ENCODE results near the gene ITGAV. TPM values are rescaled to one million over a fixed set of nuclear protein-coding genes. Genes with fewer than 3 reads are reported as not detected.

The ITGAV gene
- total and polyA plus RNA-seq, 4 donors: 6.6 to 31.3 (median 12.0) TPM

DNA sequence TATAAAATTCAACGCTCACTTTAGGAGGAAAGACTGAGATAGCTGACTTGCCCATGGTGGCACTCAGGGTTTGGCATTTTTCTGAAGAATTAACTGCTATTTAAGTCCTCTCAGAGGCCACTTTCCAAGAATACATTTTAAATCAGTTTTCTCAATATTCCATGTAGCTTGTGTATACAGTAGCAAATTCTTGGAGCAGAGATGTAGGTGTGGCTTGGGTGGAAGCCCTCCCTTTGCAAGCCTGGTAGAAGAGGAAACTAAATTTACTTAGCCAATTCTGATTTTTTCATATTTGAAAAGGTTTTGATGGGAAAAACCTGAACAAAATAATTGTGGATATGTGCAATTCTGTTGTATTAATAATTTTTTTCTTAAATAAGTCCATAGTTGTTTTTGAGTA lies 14.0 kb upstream of the ITGAV start:
- Histone ChIP-seq H3K9me3 (ENCODE audit: control insufficient read depth in 4 of 4, low read length in 3 of 4) (no peaks in the 10 kb centered on the region), H3K27me3 (ENCODE audit: control insufficient read depth in 4 of 4, insufficient read depth in 4 of 4, low read length in 3 of 4) (no peaks in the 10 kb centered on the region), H3K4me1 (ENCODE audit: control insufficient read depth in 4 of 4, insufficient read depth in 4 of 4, low read length in 3 of 4) (no peaks in the 10 kb centered on the region), H3K36me3 (ENCODE audit: control insufficient read depth in 4 of 4, insufficient read depth in 3 of 4, low read depth in 1 of 4, low read length in 3 of 4) (no peaks in the 10 kb centered on the region), H3K27ac (ENCODE audit: low read depth in 1 of 2, low read length in 2 of 2) (no peak overlapping the region), H3K4me3 (ENCODE audit: low read depth in 1 of 3, low read length in 3 of 3) (no peak overlapping the region), H3K9ac (ENCODE audit: low read depth in 1 of 2, low read length in 2 of 2) (no peak overlapping the region)
- WGBS: 95% methylated on average over 1 of the region's 1 CpG
- TF ChIP-seq, protein P1, sequence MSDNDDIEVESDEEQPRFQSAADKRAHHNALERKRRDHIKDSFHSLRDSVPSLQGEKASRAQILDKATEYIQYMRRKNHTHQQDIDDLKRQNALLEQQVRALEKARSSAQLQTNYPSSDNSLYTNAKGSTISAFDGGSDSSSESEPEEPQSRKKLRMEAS (IDR thresholded peaks at IDR 0.05): no peak
- TF ChIP-seq HNF4A (conservative IDR thresholded peaks at IDR 0.05) (no peak), FOXA1 (IDR thresholded peaks at IDR 0.05) (no peak), FOXA2 (IDR thresholded peaks at IDR 0.05) (no peak), TAF1 (conservative IDR thresholded peaks at IDR 0.05) (no peak)
- TF ChIP-seq, protein P2, sequence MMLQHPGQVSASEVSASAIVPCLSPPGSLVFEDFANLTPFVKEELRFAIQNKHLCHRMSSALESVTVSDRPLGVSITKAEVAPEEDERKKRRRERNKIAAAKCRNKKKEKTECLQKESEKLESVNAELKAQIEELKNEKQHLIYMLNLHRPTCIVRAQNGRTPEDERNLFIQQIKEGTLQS (IDR thresholded peaks at IDR 0.05): no peak
- DNase-seq (ENCODE audit: low spot score): no peak

DNA sequence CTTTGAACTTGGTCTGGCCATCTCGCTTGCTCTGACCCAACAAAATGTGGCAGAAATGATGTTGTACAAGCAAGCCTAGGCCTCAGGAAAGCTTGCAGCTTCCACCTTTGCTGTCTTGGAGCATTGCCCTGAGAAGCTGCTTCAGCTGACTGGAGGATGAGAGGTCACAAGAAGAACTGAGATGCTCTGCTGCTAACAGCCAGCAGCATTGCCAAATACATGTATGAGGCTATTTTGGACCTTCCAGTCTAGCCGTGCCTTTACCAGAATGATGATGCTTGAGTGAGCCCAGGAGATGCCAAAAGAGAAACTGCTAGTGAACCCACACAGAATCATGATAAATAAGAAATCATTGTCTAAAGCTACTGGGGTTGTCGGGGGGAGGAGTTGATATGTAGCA lies 13.2 kb upstream of the ITGAV start:
- 93% methylated on average over 3 of the region's 3 CpGs for WGBS
- DNase-seq (ENCODE audit: low spot score): no peak
- H3K27ac ChIP-seq (ENCODE audit: low read depth in 1 of 2, low read length in 2 of 2): no peak overlapping the region
- no peak for TF ChIP-seq EGR1 (IDR thresholded peaks at IDR 0.05; ENCODE audit: low read depth in 2 of 2)
- no peak for TF ChIP-seq NR2F2 (IDR thresholded peaks at IDR 0.05)
- TF ChIP-seq, protein P2 (IDR thresholded peaks at IDR 0.05): no peak
- H3K9me3 ChIP-seq (ENCODE audit: control insufficient read depth in 4 of 4, low read length in 3 of 4): no peaks in the 10 kb centered on the region
- no peaks in the 10 kb centered on the region for H3K36me3 ChIP-seq (ENCODE audit: control insufficient read depth in 4 of 4, insufficient read depth in 3 of 4, low read depth in 1 of 4, low read length in 3 of 4)
- no peak overlapping the region for H3K9ac ChIP-seq (ENCODE audit: low read depth in 1 of 2, low read length in 2 of 2)
- H3K4me3 ChIP-seq (ENCODE audit: low read depth in 1 of 3, low read length in 3 of 3): no peak overlapping the region
- no peaks in the 10 kb centered on the region for H3K4me1 ChIP-seq (ENCODE audit: control insufficient read depth in 4 of 4, insufficient read depth in 4 of 4, low read length in 3 of 4)
- H3K27me3 ChIP-seq (ENCODE audit: control insufficient read depth in 4 of 4, insufficient read depth in 4 of 4, low read length in 3 of 4): no peaks in the 10 kb centered on the region

DNA sequence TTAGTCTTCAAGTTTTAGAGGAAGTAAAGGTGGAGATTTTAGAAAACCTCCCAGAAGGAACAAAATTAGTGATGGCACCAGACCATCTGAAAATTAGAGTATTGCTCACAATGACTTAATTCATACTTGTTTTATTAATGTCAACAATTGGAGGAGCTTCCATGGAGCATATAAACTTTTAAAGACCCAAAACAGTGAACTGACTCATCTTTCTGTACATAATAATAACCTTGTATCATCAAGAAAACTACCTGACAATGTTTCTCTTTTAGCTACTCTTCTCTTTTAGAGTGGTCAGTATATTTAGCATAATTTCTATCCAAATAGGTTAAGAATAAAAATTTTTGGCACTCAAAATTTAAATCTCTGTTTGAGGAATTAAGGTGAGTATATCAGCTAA lies 7.2 kb upstream of the ITGAV start:
- no peak for TF ChIP-seq HNF4G (IDR thresholded peaks at IDR 0.05)
- TF ChIP-seq NR2F2 (IDR thresholded peaks at IDR 0.05): no peak
- TF ChIP-seq, protein P1 (IDR thresholded peaks at IDR 0.05): no peak
- no peak for TF ChIP-seq FOXA1 (IDR thresholded peaks at IDR 0.05)
- TF ChIP-seq, protein P3, sequence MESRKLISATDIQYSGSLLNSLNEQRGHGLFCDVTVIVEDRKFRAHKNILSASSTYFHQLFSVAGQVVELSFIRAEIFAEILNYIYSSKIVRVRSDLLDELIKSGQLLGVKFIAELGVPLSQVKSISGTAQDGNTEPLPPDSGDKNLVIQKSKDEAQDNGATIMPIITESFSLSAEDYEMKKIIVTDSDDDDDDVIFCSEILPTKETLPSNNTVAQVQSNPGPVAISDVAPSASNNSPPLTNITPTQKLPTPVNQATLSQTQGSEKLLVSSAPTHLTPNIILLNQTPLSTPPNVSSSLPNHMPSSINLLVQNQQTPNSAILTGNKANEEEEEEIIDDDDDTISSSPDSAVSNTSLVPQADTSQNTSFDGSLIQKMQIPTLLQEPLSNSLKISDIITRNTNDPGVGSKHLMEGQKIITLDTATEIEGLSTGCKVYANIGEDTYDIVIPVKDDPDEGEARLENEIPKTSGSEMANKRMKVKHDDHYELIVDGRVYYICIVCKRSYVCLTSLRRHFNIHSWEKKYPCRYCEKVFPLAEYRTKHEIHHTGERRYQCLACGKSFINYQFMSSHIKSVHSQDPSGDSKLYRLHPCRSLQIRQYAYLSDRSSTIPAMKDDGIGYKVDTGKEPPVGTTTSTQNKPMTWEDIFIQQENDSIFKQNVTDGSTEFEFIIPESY (IDR thresholded peaks at IDR 0.05): no peak
- TF ChIP-seq GABPA (IDR thresholded peaks at IDR 0.05 in 1 of 2, conservative IDR thresholded peaks at IDR 0.05 in 1 of 2): no peak
- Histone ChIP-seq H3K27ac (ENCODE audit: low read depth in 1 of 2, low read length in 2 of 2) (no peak overlapping the region), H3K4me3 (ENCODE audit: low read depth in 1 of 3, low read length in 3 of 3) (no peak overlapping the region), H3K9me3 (ENCODE audit: control insufficient read depth in 4 of 4, low read length in 3 of 4) (no peaks in the 10 kb centered on the region), H3K9ac (ENCODE audit: low read depth in 1 of 2, low read length in 2 of 2) (no peak overlapping the region), H3K36me3 (ENCODE audit: control insufficient read depth in 4 of 4, insufficient read depth in 3 of 4, low read depth in 1 of 4, low read length in 3 of 4) (no peaks in the 10 kb centered on the region), H3K27me3 (ENCODE audit: control insufficient read depth in 4 of 4, insufficient read depth in 4 of 4, low read length in 3 of 4) (no peaks in the 10 kb centered on the region), H3K4me1 (ENCODE audit: control insufficient read depth in 4 of 4, insufficient read depth in 4 of 4, low read length in 3 of 4) (no peaks in the 10 kb centered on the region)
- no peak for DNase-seq (ENCODE audit: low spot score)

DNA sequence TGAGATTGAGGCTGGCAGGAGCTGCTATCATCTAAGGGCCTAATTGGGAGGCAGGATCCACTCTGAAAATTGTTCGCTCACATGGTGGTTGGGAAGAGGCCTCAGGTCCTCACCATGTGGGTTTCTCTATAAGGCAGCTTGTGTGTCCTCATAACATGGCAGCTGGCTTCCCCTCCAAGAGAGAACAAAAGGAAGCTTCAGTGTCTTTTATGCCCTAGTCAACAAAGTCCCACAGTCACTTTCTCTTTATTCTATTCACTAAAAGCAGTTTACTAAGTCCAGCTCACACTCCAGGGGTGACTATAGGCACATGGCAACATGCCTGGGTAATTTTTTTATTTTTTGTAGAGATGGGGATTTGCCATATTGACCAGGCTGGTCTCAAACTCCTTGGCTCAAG lies 5.8 kb upstream of the ITGAV start:
- 98% methylated on average over 1 of the region's 1 CpG for WGBS
- DNase-seq (ENCODE audit: low spot score): no peak
- peaks cover 0 to 3% (median 1%) of the 10 kb centered on the region in 4 donors for H3K4me1 ChIP-seq (ENCODE audit: control insufficient read depth in 4 of 4, insufficient read depth in 4 of 4, low read length in 3 of 4)
- no peaks in the 10 kb centered on the region for H3K36me3 ChIP-seq (ENCODE audit: control insufficient read depth in 4 of 4, insufficient read depth in 3 of 4, low read depth in 1 of 4, low read length in 3 of 4)
- no peak overlapping the region for H3K9ac ChIP-seq (ENCODE audit: low read depth in 1 of 2, low read length in 2 of 2)
- H3K4me3 ChIP-seq (ENCODE audit: low read depth in 1 of 3, low read length in 3 of 3): no peak overlapping the region
- no peak overlapping the region for H3K27ac ChIP-seq (ENCODE audit: low read depth in 1 of 2, low read length in 2 of 2)
- H3K27me3 ChIP-seq (ENCODE audit: control insufficient read depth in 4 of 4, insufficient read depth in 4 of 4, low read length in 3 of 4): no peaks in the 10 kb centered on the region
- H3K9me3 ChIP-seq (ENCODE audit: control insufficient read depth in 4 of 4, low read length in 3 of 4): no peaks in the 10 kb centered on the region
- TF ChIP-seq EGR1 (IDR thresholded peaks at IDR 0.05; ENCODE audit: low read depth in 2 of 2) (no peak), HNF4G (IDR thresholded peaks at IDR 0.05) (no peak), NR2F2 (IDR thresholded peaks at IDR 0.05) (no peak), SP1 (IDR thresholded peaks at IDR 0.05) (no peak), TAF1 (conservative IDR thresholded peaks at IDR 0.05) (no peak), FOXA2 (IDR thresholded peaks at IDR 0.05) (no peak), HNF4A (conservative IDR thresholded peaks at IDR 0.05) (no peak), RXRA (IDR thresholded peaks at IDR 0.05) (no peak), RAD21 (IDR thresholded peaks at IDR 0.05) (no peak), YY1 (IDR thresholded peaks at IDR 0.05) (no peak)
- TF ChIP-seq, protein P2 (IDR thresholded peaks at IDR 0.05): no peak
- TF ChIP-seq, protein P4, sequence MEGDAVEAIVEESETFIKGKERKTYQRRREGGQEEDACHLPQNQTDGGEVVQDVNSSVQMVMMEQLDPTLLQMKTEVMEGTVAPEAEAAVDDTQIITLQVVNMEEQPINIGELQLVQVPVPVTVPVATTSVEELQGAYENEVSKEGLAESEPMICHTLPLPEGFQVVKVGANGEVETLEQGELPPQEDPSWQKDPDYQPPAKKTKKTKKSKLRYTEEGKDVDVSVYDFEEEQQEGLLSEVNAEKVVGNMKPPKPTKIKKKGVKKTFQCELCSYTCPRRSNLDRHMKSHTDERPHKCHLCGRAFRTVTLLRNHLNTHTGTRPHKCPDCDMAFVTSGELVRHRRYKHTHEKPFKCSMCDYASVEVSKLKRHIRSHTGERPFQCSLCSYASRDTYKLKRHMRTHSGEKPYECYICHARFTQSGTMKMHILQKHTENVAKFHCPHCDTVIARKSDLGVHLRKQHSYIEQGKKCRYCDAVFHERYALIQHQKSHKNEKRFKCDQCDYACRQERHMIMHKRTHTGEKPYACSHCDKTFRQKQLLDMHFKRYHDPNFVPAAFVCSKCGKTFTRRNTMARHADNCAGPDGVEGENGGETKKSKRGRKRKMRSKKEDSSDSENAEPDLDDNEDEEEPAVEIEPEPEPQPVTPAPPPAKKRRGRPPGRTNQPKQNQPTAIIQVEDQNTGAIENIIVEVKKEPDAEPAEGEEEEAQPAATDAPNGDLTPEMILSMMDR (IDR thresholded peaks at IDR 0.05; ENCODE audit: low read depth, low read length, missing input control): no peak
- TF ChIP-seq, protein P1 (IDR thresholded peaks at IDR 0.05): no peak

Data from liver (tissue), 9 donors.